Parathyroid adenoma (tissue), 2 donors: ENCODE measurements around the gene PALD1.

Experiments
- H2AFZ ChIP-seq: fragments of 300-600 bp; sonication (generic); one replicate; pipeline ENCODE4 v1.7.0; 2017; ENCODE audit warnings: antibody characterized with exemption, mild to moderate bottlenecking
- H3K27ac ChIP-seq: fragments of 300-600 bp; sonication (generic); one replicate; pipeline ENCODE4 v1.7.0; 2017
- H3K27me3 ChIP-seq: fragments of 300-600 bp; sonication (generic); one replicate; pipeline ENCODE4 v1.7.0; 2017; ENCODE audit warnings: low read length; ENCODE audit not compliant: control insufficient read depth, insufficient read depth
- H3K36me3 ChIP-seq: fragments of 300-600 bp; sonication (generic); one replicate; pipeline ENCODE4 v1.7.0; 2017; ENCODE audit warnings: low read length; ENCODE audit not compliant: control insufficient read depth, insufficient read depth
- H3K4me1 ChIP-seq: fragments of 300-600 bp; sonication (generic); one replicate; pipeline ENCODE4 v1.7.0; 2017; ENCODE audit warnings: control low read depth
- H3K4me2 ChIP-seq: fragments of 300-600 bp; sonication (generic); one replicate; pipeline ENCODE4 v1.7.0; 2017; ENCODE audit warnings: low read length
- H3K4me3 ChIP-seq: fragments of 300-600 bp; sonication (generic); one replicate; pipeline ENCODE4 v1.7.0; 2017; ENCODE audit warnings: low read depth, low read length
- H3K79me2 ChIP-seq: fragments of 300-600 bp; sonication (generic); one replicate; pipeline ENCODE4 v1.7.0; 2017; ENCODE audit warnings: control low read depth
- H3K9ac ChIP-seq: fragments of 300-600 bp; sonication (generic); one replicate; pipeline ENCODE4 v1.7.0; 2017; ENCODE audit warnings: mild to moderate bottlenecking
- H3K9me3 ChIP-seq: fragments of 300-600 bp; sonication (generic); one replicate; pipeline ENCODE4 v1.7.0; 2017; ENCODE audit warnings: low read length; ENCODE audit not compliant: control insufficient read depth
- TF ChIP-seq, protein P1 (sequence below): fragments of 300-600 bp; sonication (generic); IDR thresholded peaks from one replicate; pipeline ENCODE4 v1.7.0; 2017; ENCODE audit warnings: antibody characterized with exemption, mild to moderate bottlenecking
- donor health status: primary hyperparathyroidism.

PALD1 gene

DNA sequence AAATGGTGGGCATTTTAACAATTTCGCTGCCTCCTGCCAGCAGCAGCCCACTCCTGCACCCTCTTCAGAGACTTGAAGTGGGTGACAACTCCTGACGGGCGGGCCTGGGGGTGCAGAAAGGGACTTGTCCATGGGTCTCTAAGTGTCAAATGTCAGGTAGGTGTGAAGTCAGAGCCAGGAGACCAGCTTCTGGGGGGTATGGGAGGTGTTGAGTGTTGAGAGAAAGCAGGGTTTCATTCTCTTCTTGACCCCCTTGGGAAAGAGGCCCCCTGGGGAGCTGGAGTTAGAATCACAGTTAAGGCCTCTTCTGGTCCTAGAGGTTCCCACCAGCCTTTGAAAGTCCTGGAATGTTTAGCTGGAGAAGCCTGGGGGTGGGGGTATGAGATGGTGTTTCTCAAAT lies 11.6 kb upstream of the PALD1 start:
- Histone ChIP-seq H3K4me3 (no peak overlapping the region), H3K27me3 (no peaks in the 10 kb centered on the region), H3K27ac (no peak overlapping the region), H3K9ac (no peak overlapping the region), H3K9me3 (no peaks in the 10 kb centered on the region), H3K4me2 (no peak overlapping the region), H3K36me3 (no peaks in the 10 kb centered on the region), H3K79me2 (no peaks in the 10 kb centered on the region), H2AFZ (no peak overlapping the region), H3K4me1 (no peaks in the 10 kb centered on the region)
- TF ChIP-seq, protein P1, sequence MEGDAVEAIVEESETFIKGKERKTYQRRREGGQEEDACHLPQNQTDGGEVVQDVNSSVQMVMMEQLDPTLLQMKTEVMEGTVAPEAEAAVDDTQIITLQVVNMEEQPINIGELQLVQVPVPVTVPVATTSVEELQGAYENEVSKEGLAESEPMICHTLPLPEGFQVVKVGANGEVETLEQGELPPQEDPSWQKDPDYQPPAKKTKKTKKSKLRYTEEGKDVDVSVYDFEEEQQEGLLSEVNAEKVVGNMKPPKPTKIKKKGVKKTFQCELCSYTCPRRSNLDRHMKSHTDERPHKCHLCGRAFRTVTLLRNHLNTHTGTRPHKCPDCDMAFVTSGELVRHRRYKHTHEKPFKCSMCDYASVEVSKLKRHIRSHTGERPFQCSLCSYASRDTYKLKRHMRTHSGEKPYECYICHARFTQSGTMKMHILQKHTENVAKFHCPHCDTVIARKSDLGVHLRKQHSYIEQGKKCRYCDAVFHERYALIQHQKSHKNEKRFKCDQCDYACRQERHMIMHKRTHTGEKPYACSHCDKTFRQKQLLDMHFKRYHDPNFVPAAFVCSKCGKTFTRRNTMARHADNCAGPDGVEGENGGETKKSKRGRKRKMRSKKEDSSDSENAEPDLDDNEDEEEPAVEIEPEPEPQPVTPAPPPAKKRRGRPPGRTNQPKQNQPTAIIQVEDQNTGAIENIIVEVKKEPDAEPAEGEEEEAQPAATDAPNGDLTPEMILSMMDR = no peak

- Histone ChIP-seq H3K4me2 (no peak overlapping the region), H3K9ac (no peak overlapping the region), H3K9me3 (no peaks in the 10 kb centered on the region), H3K27ac (no peak overlapping the region), H3K4me1 (peaks cover 3% of the 10 kb centered on the region), H3K79me2 (no peaks in the 10 kb centered on the region), H3K4me3 (no peak overlapping the region), H3K36me3 (no peaks in the 10 kb centered on the region), H2AFZ (no peak overlapping the region), H3K27me3 (no peaks in the 10 kb centered on the region)
- TF ChIP-seq, protein P1 = no peak
Observed at GRCh38 chr10:70472799-70473454, 5.6 kb upstream of the PALD1 start.

- H3K9ac ChIP-seq = no peak overlapping the region
- peaks cover 6% of the 10 kb centered on the region for H3K4me1 ChIP-seq
- no peak overlapping the region for H3K4me2 ChIP-seq
- no peaks in the 10 kb centered on the region for H3K27me3 ChIP-seq
- no peak overlapping the region for H3K27ac ChIP-seq
- H3K4me3 ChIP-seq = no peak overlapping the region
- H2AFZ ChIP-seq = no peak overlapping the region
- H3K9me3 ChIP-seq = no peaks in the 10 kb centered on the region
- H3K36me3 ChIP-seq = no peaks in the 10 kb centered on the region
- no peaks in the 10 kb centered on the region for H3K79me2 ChIP-seq
- TF ChIP-seq, protein P1 = no peak
Observed at GRCh38 chr10:70474780-70475179, 3.8 kb upstream of the PALD1 start.

GRCh38 chr10:70475661-70476060 lies 2.9 kb upstream of the PALD1 start:
- no peak overlapping the region for H3K9ac ChIP-seq
- no peak overlapping the region for H3K27ac ChIP-seq
- H2AFZ ChIP-seq = no peak overlapping the region
- H3K36me3 ChIP-seq = no peaks in the 10 kb centered on the region
- no peaks in the 10 kb centered on the region for H3K79me2 ChIP-seq
- peaks cover 6% of the 10 kb centered on the region for H3K4me1 ChIP-seq
- no peaks in the 10 kb centered on the region for H3K27me3 ChIP-seq
- H3K4me3 ChIP-seq = no peak overlapping the region
- H3K4me2 ChIP-seq = no peak overlapping the region
- TF ChIP-seq, protein P1 = no peak
- no peaks in the 10 kb centered on the region for H3K9me3 ChIP-seq
